ENCODE measurements around the gene GLYATL2.

The GLYATL2 gene, protein sequence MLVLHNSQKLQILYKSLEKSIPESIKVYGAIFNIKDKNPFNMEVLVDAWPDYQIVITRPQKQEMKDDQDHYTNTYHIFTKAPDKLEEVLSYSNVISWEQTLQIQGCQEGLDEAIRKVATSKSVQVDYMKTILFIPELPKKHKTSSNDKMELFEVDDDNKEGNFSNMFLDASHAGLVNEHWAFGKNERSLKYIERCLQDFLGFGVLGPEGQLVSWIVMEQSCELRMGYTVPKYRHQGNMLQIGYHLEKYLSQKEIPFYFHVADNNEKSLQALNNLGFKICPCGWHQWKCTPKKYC

DNA sequence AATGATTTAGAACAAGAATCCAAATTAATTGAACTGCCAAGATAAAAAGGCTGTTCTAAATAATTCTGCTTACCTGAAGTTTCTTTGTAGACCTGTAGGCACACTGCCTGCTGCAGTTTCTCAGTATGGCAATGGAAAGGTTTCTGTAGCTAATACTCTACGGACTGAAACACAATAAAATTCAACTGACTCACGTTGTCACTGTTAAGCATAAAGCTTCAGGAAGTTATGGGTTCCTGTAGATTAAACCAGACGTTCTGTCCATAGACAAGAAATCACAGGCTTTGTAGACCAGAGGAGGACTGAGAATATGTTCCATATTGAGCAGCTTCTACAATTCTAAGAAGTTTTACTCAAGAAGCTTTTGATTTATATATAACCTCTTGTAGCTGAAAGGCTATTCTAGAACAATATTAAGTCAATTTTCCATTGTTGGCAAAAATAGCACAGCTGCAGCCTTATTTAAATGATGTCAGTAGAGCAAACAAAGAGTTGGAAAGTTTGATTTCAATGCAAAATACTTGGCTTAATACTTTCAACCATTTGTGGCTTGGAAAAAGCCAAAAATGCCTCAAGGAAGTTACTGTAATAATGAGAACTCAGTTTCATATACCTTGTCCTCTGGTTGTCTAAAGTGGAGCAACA lies at the start of gene GLYATL2:
Gene GLYATL2 (minus strand): TSS at position 344 of the 645 bp plus-strand sequence. CDS start 5,092 bp downstream, outside the sequence.
- DNase-seq = no peak

- DNase-seq = no peak
Measured at GRCh38 chr11:58893899-58894298, 49.4 kb upstream of the GLYATL2 start.

GRCh38 chr11:58888579-58888978 lies 44.1 kb upstream of the GLYATL2 start:
- DNase-seq = no peak

DNA sequence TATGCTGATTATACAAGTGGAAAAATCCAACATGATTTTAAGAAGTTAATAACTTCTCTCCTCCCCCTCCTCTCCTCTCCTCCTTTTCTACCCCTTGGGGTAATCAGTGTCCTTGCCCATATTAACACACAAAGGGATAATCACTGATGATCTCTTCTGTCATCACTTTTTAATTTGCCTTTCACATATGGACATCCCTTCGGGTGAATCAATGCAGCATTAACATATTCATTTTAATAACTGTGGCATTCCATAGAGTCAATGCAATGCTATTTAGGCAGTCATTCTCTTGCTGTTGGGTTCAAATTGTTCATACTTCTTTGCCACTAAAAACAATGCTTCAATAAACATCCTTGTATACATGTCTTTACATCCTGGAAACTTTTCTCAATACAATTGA lies 42.9 kb upstream of the GLYATL2 start:
- DNase-seq = no peak

- no peak for DNase-seq
Measured at GRCh38 chr11:58880625-58881024, 36.1 kb upstream of the GLYATL2 start.

GRCh38 chr11:58880166-58880565 lies 35.7 kb upstream of the GLYATL2 start:
- no peak for DNase-seq

- no peak for DNase-seq
Measured at GRCh38 chr11:58867556-58867955, 23.1 kb upstream of the GLYATL2 start.

DNA sequence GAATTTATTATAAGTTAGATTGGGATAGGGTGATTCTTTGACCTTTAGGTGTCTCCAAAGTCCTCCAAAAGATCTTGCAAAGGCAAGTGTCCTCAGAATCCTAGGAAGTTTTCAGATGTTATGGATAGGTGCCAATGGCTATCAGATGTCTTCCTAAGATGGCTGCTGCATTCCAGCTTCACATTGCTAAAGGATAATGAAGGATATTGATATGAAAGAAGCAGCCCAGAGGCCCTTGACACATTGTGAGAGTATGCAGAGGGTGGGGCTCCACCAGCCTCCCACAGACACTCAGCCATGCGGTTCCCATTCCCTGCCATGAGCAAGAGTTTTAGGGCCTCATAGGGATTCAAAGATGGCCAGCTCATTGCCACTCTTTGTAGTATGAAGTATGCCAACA lies 22.3 kb upstream of the GLYATL2 start:
- no peak for DNase-seq

DNA sequence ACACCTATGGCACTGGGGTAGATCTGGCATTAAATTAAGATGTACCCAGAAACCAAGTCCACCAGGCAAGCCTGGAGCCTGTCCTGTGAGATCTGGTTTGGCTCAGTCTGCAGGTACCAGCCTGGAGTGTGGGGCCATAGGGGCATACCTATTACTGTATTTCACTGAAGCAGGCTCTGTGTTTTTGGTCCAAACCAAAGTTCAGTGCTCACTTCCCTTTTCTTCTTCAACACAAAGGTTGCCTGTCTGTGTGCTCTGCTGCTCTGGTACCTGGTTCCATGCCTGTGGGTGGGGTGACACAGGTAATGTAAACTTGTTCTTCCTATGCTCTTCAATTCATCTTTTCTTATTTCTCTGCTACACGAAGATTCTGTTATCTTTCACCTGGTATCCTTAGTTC lies 19.8 kb upstream of the GLYATL2 start:
- no peak for DNase-seq

GRCh38 chr11:58863697-58864096 lies 19.2 kb upstream of the GLYATL2 start:
- DNase-seq = no peak

- no peak for DNase-seq
Measured at GRCh38 chr11:58861533-58861932, 17.0 kb upstream of the GLYATL2 start.

- DNase-seq = no peak
Measured at GRCh38 chr11:58856806-58857205, 12.3 kb upstream of the GLYATL2 start.

DNA sequence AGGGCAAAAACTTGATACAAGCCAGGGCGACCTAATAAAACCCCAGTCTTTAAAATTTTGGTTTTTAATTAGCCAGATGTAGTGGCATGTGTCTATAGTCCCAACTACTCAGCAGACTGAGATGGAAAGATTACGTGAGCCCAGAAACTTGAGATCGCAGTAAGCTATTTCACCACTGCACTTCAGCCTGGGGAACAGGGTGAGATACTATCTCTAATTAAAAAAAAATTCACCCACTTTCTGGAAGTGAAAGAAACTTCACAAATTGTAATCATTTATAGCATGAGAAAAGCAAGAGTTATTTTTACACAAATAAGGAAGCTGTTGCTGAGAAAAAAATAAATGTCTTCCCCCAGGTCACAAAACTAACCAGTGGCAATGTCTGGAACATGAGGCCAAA lies 882 bp upstream of the GLYATL2 start:
- DNase-seq = no peak

DNA sequence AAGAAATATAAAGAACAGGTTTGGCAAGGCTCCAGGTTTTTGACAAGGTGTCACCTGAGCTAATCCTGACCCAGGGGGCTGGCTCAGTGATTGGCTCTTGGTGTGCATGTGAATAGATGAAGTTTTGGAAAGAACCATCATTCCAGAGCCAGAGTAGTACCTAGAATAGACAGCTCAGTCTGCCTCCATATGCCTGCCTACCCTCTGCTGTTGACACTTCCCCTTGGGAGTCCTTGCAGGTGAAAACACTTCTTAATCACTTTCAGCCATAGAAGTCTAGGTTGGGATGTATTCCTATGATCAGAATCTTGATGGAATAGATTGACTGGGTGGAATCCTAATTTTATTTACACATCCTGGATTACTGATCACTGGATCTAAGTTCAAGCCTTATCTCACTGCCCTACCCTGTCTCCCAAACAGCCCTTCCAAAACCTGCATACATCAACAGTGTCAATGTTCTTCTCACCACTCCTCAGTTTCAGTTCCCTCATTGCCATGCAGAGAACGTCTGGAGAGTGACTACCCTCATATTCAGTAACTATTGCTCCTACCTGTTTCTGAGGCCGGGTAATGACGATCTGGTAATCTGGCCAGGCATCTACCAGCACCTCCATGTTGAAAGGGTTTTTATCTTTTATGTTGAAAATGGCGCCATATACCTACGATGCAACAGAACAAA lies 6.7 kb downstream of the GLYATL2 start:
- DNase-seq = no peak

- no peak for DNase-seq
Measured at GRCh38 chr11:58832056-58832645, 12.4 kb downstream of the GLYATL2 start.

GRCh38 chr11:58830673-58831301 lies 13.7 kb downstream of the GLYATL2 start:
- DNase-seq = no peak

- no peak for DNase-seq
Measured at GRCh38 chr11:58829786-58830185, 14.7 kb downstream of the GLYATL2 start.

GRCh38 chr11:58813693-58814092 lies 30.8 kb downstream of the GLYATL2 start:
- no peak for DNase-seq

GRCh38 chr11:58811499-58811898 lies 33.0 kb downstream of the GLYATL2 start:
- no peak for DNase-seq

DNA sequence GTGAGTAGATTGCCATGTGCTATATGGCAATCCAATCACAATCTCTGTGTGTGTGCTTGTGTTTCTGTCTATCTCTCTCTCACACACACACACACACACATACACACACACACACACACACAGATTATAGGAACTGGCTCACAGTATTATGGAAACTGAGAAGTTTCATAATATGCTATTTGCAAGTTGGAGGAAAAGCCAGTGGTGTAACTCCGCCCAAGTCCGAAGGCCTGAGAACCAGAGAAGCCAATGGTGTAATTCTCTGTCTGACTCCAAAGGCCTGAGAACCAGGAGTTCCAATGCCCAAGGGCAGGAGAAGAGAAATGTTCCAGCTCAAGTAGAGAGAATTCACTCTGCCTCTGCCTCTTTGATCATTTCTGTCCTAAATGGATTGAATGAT lies 37.2 kb downstream of the GLYATL2 start:
- no peak for DNase-seq

GRCh38 chr11:58805065-58805464 lies 39.4 kb downstream of the GLYATL2 start:
- no peak for DNase-seq

- DNase-seq = no peak
Measured at GRCh38 chr11:58801974-58802545, 42.4 kb downstream of the GLYATL2 start.

GRCh38 chr11:58801302-58801701 lies 43.2 kb downstream of the GLYATL2 start:
- DNase-seq = no peak
